GM13976 (cell line): Measurements from ENCODE around the gene AHCTF1.

Source experiments
- DNase-seq: peaks from one replicate; pipeline ENCODE4 v3.0.0; 2012; ENCODE audit warnings: low spot score
- in situ Hi-C: fragments of 300-500 bp; cut with MboI; formaldehyde crosslinking; loops from one replicate; pipeline ENCODE4 v1.12.0; 2022; ENCODE audit warnings: low sequenced_read_pairs, mixed read lengths, inconsistent platforms; ENCODE audit not compliant: unreplicated experiment
- TF ChIP-seq, protein P1 (sequence below): IDR thresholded peaks from 2 replicates; pipeline ENCODE4 v1.5.1; 2012; ENCODE audit warnings: borderline replicate concordance, mild to moderate bottlenecking; ENCODE audit not compliant: insufficient read depth; ENCODE audit errors: extremely low read depth, missing control alignments, control extremely low read depth

AHCTF1 gene

DNA sequence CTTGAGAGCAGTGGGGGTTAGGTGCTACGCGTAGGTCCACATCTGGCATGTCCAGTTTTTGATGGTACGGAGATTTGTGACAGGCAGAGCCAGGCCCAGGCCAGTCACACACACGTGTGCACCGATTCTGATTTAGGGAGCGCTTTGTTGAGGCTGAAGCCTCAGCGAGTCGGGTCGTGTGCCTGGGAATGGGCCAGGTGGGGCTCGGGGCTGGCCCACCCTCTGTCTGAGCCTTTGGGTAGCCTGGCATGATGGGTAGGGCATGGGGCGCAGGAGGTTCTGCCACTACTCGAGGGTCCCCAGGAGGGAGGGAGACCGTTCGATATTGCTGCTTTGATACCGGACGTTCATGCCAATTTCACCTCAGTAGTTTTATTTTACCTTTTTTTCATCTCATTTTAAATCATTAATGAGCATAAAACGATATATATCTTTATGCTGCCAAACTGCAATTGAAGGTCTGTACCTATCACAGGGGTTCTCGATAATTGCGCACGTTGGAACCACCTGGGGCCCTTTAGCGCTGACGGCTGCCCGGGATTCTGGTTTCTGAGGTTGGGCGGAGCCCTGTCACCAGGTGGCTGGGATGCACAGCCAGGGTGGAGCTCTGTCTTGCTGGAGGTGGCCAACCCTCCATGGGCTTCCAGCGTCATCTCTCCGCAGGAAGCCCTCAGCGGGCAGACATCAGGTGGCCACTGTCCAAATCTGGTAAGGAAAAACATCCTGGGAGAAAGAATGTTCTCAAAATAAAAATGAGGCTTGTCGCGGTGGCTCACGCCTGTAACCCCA lies 135.6 kb downstream of the AHCTF1 start:
- in situ Hi-C loops = no loop called here
- no peak for DNase-seq
- TF ChIP-seq, protein P1, sequence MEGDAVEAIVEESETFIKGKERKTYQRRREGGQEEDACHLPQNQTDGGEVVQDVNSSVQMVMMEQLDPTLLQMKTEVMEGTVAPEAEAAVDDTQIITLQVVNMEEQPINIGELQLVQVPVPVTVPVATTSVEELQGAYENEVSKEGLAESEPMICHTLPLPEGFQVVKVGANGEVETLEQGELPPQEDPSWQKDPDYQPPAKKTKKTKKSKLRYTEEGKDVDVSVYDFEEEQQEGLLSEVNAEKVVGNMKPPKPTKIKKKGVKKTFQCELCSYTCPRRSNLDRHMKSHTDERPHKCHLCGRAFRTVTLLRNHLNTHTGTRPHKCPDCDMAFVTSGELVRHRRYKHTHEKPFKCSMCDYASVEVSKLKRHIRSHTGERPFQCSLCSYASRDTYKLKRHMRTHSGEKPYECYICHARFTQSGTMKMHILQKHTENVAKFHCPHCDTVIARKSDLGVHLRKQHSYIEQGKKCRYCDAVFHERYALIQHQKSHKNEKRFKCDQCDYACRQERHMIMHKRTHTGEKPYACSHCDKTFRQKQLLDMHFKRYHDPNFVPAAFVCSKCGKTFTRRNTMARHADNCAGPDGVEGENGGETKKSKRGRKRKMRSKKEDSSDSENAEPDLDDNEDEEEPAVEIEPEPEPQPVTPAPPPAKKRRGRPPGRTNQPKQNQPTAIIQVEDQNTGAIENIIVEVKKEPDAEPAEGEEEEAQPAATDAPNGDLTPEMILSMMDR = no peak

DNA sequence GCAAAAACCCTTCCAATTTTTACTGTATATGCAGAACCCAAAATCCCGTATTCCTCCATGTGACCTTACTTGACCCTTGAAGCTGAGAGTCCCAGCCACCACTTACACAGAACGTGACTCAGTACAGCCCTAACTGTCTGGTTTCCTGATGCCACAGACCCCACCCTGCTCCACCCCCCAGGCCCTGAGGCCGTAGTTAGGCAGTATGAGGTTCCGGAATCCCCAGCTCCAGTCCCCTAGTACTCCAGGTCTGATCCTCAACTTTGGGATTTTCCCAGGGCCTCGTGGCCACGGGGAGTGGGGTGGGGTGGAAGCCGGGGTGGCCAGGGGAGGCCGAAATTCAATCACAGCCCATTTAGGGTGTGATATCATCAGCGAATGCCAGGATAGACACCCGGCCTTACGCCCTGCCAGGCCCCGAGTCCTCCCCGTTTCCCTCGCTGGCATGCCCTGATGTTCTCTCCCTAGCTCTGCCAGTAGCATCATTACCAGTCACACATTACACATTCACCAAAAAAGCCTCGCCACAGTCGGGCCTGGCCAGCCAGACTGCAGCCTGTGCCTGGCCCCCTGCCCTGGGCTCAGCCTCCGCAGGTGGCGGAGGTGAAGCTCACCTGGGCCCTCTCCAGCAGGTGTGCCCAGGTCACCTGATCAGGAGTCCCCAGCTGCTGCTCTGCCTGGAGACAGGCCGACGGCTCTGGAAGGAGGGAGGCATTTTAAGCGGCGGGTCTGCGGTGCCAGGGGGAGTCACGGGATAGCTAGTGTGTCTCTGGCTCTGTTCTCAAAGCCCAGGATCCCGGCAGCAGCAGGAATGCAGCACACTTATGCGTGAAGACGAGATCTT lies 136.7 kb downstream of the AHCTF1 start:
- in situ Hi-C loops = no loop called here
- no peak for DNase-seq
- TF ChIP-seq, protein P1 = no peak

DNA sequence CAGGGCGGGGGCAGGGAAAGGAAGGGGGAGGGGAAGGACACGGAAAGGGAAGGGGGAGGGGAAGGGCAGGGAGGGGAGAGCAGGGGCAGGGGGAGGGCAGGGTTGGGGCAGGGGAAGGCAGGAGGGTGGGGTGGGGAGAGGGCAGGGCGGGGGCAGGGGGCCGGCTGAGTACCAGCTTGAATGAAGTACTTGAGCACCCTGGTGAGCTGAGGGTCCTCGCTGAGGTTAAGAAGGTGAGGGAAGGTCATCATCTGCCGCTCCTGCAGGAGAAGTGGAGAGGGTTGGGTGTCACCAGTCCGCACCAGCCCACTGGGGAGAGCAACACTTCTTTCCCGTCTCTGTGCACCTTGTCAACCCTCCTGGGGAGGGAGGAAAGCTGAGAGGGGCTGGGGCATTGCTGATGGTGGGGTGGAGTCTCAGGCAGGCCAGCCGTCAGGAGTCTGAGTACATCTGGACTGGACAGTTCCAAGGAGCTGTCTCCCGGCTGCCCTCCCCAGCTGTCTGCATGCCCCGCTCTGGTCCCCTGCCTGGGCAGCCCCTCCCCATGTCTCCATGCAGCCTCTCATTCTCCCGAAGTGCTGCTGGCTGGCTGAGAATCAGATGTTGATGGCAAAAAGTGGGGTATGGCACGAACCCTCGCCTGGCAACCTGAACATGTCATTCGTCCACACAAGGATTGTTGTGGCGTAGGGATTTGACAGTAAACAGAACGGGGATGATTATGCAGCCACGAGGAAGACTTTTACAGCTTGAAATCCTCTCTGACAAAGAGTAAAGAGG lies 137.5 kb downstream of the AHCTF1 start:
- in situ Hi-C loops = no loop called here
- TF ChIP-seq, protein P1 = no peak
- no peak for DNase-seq

DNA sequence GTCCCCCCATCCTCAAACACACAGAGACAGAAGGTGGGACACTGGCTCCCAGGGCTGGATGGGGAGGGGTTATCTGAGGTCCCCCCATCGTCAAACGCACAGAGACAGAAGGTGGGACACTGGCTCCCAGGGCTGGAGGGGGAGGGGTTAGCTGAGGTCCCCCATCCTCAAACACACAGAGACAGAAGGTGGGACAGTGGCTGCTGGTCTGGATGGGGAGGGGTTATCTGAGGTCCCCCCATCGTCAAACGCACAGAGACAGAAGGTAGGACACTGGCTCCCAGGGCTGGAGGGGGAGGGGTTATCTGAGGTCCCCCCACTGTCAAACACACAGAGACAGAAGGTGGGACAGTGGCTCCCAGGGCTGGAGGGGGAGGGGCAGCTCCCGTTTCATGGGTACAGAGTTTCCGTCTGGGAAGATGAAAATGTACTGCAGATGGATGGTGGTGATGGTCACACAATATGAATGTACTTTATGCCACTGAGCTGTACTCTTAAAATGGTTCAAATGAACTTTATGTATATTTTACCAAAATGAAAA lies 138.3 kb downstream of the AHCTF1 start:
- TF ChIP-seq, protein P1 = no peak
- DNase-seq = no peak
- in situ Hi-C loops = no loop called here

DNA sequence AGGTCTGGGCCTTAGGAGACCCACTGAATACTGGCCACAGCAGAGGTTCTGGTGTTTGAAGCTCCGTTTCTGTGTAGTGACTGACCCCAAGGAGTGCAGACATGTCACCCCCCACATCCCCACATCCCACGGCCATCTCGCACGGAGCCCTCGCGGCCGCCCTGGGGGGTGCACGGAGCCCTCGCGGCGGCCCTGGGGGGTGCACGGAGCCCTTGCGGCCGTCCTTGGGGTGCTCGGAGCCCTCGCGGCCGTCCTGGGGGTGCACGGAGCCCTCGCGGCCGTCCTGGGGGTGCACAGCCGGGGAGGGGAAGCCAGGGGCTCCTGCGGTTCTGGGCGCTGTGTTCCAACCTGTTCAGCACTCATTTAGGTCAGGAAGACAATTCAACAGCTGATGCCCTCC lies 139.1 kb downstream of the AHCTF1 start:
- in situ Hi-C loops = no loop called here
- TF ChIP-seq, protein P1 = no peak
- DNase-seq = no peak
